Hematopoietic multipotent progenitor cell treated with erythropoietin and hydrocortisone succinate and interleukin-3 and kit ligand, for 17 days (in vitro differentiated cells): ENCODE results near the gene HELT.
"Not testable (repeated sequence)": the region's sequence is repeated elsewhere in the genome, so short reads cannot be mapped to it uniquely, and the experiment has no call there.

Source experiments
- DNase-seq: peaks from one replicate; pipeline ENCODE4 v3.0.0-alpha.2; 2015; ENCODE audit warnings: low spot score

The HELT gene, protein sequence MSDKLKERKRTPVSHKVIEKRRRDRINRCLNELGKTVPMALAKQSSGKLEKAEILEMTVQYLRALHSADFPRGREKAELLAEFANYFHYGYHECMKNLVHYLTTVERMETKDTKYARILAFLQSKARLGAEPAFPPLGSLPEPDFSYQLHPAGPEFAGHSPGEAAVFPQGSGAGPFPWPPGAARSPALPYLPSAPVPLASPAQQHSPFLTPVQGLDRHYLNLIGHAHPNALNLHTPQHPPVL

DNA sequence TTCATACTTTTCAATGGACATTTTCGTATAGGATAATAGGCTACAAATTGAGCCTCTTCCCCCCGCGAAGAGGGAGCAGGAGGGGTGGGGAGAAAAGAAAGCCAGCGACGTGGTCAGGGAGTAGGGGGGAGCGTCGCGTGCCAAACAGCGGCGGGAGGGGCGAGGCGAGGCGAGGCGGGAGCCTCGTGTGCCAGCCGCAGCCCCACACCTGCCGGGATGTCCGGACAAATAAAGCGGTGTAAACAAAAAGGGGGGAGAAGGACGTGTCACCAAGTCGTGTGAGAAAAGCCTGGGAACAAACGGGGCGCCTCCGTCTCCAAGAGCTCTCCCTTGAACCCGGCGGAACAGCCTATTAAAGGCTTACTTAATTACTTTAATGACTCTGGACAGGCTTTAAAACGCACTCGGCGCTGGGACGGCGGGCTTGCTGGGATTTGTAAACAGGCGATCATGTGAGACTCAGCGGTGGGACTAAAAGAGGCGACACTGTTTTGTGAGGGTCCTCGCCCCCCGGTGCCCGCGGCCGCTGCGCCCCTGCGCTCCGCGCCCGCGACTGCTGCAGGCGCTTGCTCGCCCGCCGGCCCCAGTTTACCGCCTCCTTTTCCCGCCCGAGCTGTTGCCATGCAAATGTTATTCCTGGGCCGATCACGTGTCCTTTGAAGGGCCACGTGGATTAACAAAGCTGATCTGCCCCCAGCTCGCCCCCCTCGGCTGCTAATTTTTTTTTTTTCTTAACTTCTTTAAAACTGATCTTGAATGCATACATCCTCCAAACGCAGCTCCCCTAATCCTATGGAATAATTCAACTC is at the start of gene HELT:
Gene HELT (plus strand): TSS at position 527 of the 809 bp plus-strand sequence. CDS start 439 bp downstream, outside the sequence.
- DNase-seq = no peak

DNA sequence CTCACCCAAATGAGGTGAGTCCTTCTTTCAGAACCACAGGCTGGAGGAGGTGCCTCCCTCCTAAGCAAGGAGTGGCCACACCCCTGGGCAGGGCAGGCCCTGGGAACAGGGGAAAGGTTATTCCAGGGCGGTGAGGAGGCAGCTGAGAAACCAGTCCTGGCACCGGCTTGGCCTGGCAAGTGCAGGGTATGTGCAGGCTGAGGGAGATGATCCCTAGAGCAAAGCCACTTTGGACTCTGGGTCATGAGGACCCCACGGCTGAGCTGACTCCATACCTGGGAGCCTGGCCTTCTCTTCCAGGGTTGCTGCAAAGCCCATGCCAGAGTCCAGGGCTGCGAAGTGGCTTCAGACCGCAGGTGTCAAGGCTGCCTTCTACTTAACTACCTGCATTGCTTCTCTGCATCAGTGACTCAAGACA is 49.5 kb upstream of the HELT start:
- no peak for DNase-seq

DNA sequence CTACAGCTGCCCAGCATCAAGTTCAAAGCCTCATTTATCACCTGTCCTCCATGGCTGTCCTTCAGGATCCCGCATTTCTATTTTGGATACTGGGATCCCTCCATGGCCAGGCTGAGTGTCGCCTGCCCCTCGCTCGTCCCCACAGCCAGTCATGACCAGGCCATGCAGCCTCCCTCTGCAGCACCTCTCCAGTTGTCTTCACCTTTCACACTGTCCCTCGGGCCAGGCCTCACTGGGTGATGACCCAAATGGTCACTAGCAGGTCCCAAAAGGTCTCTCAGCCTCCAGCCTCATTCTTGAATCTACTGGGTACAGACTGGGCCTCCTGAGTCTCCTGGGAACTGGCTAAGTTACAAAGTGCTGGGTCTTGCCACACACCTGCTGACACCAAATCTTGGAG is 48.7 kb upstream of the HELT start:
- no peak for DNase-seq

DNA sequence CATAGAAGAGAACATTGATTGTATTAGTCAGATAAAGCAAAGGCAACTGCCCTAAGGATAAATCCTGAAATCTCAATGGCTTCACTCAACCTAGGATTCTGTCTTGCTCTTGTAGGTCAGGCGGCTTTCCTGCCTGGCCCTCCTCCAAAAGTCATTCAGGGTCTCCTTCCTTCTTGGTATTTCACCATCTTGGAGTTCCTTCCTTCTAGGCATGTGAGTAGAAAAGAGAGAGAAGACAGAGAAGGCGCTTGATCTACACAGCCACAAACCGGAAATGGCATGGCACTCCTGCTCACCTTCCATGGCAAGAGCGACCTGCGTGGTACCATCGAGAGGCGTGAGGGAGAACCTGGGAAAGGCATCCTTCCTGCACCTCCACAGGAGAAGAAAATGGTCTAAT is 45.3 kb upstream of the HELT start:
- DNase-seq = no peak

DNA sequence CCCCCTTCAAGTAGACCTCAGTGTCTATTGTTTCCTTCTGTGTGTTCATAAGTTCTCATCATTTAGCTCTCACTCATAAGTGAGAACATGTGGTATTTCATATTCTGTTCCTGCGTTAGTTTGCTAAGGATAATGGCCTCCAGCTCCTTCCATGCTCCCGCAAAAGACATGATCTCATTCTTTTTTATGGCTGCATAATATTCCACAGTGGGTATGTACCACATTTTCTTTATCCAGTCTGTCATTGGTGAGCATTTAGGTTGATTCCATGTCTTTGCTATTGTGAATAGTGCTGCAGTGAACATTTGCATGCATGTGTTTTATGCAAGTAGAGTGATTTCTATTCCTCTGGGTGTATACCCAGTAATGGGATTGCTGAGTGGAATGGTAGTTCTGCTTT is 41.9 kb upstream of the HELT start:
- not testable (repeated sequence) for DNase-seq

DNA sequence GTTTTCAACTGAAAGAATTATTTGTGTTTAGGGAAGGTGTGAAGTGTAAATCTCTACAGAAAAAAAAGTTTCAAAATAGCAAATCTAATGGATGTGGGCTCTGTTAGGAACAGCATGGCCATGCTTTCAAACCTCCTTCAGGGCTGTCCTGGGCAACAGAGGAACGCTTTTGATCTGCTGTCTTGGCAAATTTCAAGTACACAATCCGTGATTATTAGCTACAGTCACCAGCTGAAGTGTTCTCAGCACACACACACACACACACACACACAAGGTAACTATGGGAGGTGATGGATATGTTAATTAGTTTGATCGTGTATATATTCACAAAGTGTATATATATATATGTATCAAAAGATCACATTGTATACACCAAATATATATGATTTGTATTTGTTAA is 40.5 kb upstream of the HELT start:
- DNase-seq = no peak

DNA sequence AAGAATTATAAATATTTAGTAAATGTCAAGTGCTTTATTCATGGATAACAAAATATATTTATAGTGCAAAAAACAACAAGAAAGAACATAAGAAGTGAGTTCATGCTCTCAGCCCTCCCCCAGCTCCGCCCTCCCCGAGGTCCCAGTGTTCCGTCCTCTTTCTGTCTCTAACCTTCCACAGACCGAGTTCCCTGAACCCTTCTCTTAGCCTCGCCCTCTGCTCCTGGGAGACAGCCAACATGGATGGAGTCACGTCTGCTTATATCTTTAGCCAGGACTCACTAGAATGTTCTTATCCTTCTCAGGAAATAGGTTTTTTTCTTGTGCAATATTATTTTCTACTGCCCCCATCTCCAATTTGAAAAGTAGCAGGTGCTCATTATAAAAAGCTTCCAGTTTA is 40.1 kb upstream of the HELT start:
- DNase-seq = no peak

DNA sequence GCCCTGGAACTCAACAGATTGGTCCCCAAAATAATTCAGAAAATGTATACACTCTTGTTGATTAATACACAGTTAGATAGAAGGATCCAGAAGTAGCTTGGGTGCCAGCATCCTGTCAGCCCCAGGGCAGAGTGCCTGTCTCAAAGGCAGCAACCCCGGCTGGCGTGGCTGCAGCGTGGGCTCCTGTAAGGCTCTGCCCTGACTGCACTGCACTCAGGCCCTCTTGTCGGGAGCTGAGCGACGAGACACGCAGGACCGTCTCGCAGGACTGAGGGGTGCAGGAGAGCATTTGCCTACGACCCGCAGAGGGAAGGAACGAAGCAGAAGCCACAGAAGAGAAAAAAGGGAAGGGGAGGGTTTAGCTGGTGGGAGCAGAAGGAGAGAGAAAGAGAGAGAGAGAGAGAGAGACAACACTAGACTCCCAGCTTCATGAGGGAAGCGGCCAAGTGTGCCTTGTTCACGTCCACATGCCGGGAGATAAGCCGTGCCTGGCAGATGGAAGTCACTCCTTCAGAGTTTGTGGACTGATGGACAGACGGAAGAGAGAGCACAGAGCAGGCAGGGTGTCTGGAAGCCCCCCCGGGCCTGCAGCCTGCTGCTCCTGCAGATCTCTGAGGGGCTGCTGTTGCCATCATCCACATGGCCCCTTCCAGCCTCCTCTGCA is 38.7 kb upstream of the HELT start:
- DNase-seq = no peak

DNA sequence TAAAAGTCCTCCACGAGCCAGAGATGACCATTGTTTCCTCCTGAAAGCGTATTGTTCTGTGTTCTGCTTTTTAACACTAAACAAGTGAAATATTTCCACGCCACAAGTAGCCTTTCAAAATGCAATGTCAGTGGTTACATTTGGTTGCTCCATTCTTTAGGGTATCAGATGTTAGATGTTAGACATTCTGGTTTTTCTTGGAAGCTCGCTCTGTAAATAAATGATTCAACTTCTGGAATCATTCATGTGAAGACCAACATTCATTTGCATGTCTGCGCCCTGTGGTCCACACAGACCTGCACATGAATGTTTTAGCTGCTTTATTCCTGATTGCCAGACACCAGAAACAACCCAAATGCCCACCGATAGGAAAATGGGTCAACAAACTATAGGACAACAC is 38.0 kb upstream of the HELT start:
- no peak for DNase-seq

DNA sequence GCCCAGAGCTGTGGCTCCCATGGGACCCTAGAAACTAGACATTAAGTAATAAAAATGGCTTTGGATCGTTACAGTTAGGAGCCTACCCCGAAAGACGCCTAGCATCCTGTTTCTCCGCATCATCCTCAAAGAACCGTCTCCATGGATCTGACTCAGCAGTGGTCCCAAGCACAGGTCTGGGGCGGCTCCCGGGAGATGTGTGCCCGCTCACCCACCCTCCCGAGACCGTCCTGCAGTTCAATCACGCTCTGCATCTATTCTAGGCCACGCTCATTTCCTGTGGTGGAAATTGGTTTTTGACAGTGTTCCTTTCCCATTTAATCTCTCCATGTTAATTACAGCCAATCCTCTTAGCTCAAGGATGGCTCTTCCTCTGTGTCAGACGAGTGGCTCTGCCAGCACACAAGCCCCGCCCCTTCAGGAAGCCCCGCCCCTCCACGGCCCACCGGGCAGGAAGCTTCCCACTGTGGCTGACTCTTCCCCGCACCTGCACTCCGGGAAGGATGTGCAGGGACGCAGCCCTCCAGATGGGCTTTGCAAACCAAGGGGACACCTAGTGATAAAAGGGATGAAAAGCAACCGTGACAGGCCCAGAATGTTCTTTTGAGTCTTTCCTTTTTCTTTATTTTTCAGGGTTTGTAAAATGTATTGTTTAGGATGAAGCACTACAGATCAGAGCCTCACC is 34.5 kb upstream of the HELT start:
- peak; percentile 9 for DNase-seq

DNA sequence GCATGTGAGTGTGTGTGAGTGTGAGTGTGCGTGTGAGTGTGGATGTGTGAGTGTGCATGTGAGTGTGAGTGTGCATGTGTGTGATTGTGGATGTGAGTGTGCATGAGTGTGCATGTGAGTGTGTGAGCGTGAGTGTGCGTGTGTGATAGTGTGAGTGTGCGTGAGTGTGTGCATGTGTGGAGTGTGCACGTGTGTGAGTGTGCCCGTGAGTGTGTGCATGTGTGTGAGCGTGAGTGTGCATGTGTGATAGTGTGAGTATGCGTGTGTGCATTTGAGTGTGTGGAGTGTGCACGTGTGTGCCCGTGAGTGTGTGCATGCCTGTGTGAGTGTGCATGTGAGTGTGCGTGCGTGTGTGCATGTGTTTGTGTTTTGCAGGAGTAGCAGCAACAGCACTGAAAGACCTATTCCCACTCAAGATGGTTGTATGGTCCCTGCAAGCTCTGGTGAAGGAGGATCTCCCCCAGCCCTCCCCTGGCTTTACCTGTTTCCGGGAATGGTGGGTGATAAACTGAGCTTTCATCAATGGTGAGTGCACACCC is 30.7 kb upstream of the HELT start:
- DNase-seq = no peak

DNA sequence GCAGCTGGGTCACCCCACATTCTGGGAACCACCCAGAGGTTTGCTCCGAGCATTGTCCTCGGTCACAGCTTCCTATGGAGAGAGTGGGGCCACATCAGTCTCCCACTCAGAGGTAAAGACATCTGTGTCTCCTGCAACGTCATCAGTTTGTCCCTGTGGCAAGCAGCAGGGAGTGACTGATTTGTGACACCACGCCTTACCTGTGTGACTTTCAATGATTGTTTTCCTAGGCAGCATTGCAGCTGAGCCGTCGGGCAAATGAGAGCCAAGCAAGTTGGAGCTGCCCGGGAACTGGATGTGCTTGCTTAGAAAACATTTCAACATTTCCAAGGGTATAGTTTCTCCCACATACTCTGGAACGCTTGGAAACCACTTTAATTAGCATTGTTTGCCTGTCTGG is 29.7 kb upstream of the HELT start:
- DNase-seq = no peak

DNA sequence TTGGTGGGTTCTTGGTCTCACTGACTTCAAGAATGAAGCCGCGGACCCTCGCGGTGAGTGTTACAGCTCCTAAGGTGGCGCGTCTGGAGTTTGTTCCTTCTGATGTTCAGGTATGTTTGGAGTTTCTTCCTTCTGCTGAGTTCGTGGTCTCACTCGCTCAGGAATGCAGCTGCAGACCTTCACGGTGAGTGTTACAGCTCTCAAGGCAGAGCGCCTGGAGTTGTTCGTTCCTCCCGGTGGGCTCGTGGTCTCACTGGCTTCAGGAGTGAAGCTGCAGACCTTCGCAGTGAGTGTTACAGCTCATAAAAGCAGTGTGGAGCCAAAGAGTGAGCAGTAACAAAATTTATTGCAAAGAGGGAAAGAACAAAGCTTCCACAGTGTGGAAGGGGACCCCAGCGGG is 29.0 kb upstream of the HELT start:
- DNase-seq = not testable (repeated sequence)

DNA sequence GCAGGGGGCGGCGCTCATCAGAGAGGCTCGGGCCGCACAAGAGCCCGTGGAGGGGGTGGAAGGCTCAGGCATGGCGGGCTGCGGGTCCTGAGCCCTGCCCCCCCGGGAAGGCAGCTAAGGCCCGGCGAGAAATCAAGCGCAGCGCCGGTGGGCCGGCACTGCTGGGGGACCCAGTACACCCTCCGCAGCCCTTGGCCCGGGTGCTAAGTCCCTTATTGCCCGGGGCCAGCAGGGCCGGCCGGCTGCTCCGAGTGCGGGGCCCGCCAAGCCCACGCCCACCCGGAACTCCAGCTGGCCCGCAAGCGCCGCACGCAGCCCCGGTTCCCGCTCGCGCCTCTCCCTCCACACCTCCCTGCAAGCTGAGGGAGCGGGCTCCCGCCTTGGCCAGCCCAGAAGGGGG is 28.2 kb upstream of the HELT start:
- not testable (repeated sequence) for DNase-seq

DNA sequence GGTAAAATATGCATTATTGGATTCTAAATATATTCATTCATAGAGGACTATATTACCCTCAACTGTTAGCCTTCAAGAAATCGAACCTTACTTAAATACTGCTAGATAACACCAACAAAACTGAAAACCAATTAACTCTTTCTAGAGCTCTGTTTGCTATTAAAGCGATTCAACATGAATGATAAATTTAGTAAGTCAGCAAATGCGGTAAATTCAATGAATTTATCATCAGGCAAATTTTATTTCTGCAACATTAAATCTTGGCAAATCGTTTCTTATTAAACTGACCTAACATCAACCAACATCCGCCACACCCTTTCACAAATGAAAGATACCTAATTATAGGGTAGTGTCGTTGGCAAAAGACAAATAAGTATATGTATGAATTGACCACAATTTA is 26.4 kb upstream of the HELT start:
- no peak for DNase-seq

DNA sequence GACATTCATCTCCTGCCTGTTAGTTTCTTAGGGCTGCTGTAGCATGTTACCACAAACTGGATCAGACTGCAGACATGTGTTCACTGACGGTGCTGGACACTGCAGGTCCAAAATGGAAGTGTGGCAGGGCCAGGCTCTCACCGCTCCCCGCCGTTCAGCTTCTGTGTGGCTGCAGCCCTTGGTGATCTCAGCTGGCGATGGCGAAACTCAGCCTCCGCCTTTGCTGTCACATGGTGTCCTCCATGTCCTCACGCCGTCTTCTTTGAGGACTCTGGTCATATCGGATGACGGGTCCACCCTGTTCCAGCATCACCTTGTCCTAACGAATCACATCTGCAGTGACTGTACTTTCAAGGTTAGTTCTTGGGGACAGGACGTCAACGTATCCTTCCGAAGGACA is 25.9 kb upstream of the HELT start:
- DNase-seq = no peak

DNA sequence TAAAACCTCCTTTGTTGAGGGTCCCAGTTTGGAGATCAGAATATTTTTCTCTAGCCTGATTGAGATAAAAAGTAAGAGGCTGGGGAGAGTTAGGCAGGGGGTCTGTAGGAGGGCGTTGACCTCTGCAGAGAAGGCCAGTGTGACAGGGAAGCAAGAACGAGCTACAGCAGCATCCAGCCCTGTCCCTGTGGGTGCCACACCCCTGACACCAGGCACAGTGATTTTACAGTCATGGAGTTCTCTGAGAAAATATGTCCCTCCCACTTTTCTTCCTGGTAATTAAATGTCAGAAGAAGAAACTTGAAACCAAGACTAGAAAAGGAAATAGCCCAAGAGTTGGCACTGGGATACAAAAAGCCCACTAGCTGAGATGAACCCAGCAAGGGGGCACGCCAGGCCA is 25.0 kb upstream of the HELT start:
- DNase-seq = no peak

DNA sequence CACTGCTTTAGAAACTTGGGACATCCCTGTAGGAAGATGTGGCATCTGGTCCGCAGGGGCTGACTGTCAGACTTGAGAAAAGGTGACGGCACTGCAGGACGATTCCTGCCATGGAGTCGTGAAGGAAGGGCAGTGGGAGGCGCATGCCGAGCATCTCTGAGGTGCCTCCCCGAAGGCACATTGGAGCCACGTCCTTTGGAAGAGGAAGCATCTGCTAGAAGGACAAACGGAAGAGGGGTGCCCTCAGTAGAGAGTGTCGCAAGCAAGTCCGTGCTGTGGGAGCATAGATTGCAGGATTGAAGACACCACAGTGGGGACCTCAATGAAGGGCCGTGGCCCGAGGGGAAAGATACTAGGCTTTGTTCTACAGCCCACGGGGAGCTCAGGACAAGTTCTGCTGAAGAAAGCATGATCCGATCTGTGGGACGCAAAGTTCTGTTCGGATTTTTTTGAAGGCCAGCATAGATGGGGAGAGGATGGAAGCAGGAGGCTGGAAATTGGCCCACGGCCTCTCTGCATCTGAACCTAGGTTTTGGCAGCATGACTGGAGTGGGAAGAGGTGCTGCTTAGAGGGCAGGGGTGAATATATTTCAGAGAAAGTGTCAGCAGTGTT is 24.2 kb upstream of the HELT start:
- DNase-seq = no peak

DNA sequence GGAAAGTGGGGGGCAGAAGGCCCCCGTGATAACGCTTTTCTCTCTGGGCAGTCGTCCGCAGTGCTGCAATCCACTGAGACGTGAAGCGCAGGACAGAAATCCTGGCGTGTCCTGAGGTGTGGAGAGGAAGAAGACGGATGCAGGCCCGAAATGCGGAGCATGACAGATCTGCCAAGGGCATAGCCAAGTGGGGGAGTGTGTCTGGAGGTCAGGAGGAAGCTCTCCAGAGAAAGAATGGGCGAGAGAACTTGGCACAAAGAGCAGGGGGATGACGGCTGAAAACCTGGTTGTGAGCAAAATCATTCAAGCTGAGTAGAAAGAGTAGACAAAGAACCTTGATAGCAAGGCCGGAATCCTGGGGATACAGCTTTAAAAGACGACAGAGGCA is 23.7 kb upstream of the HELT start:
- no peak for DNase-seq

DNA sequence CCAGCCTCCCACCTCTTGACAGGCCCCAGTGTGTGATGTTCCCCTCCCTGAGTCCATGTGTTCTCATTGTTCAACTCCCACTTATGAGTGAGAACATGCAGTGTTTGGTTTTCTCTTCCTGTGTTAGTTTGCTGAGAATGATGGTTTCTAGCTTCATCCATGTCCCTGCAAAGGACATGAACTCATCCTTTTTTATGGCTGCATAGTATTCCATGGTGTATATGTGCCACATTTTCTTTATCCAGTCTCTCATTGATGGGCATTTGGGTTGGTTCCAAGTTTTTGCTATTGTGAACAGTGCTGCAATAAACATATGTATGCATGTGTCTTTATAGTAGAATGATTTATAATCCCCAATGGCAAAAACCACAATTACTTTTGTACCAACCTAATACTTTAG is 20.6 kb upstream of the HELT start:
- DNase-seq = not testable (repeated sequence)

DNA sequence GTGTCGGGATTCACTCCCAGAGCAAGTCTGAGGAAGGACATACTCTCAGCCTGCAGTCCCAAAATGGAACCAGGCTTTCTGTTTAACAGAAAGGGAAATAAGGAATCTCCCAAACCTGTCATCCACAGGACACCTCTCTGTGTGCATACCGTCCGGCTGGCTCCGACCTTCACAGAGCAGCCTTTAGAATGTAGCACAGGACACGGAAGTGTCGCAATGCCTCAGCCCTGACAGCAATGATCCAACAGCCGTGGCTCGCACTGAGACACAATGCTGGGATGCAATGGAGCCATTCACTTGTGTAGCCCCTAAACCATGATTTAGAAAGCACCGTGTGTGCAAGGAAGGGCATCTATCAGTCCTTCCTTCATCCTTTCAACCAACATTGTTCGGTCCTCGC is 15.5 kb upstream of the HELT start:
- DNase-seq = no peak
